ENCODE measurements around the gene HIGD1B. TPM values are rescaled to one million over a fixed set of nuclear protein-coding genes. Genes with fewer than 3 reads are reported as not detected.

HIGD1B gene
- total and polyA plus RNA-seq, 10 of the 15 experiments (the other 5 are each of a cell fraction or from before 2014, with no cell fraction given) = 1.0 TPM; not detected in 9

- no peak for TF ChIP-seq ZBTB40 (IDR thresholded peaks at IDR 0.05; ENCODE audit: borderline replicate concordance)
- no peak for TF ChIP-seq LARP7 (IDR thresholded peaks at IDR 0.05)
- TF ChIP-seq STAT3 (IDR thresholded peaks at IDR 0.05; ENCODE audit: low read depth, low read length) = no peak
- TF ChIP-seq FOXK2 (IDR thresholded peaks at IDR 0.05) = no peak
- TF ChIP-seq MEF2B (IDR thresholded peaks at IDR 0.05; ENCODE audit: partially characterized antibody, poor library complexity, severe bottlenecking) = no peak
- no peak for TF ChIP-seq CBX3 (IDR thresholded peaks at IDR 0.05; ENCODE audit: borderline replicate concordance, low read depth)
- no peak for TF ChIP-seq SREBF2 (IDR thresholded peaks at IDR 0.05; ENCODE audit: low read length)
- no peak for TF ChIP-seq GABPA (IDR thresholded peaks at IDR 0.05; ENCODE audit: low read depth)
- TF ChIP-seq TCF3 (IDR thresholded peaks at IDR 0.05; ENCODE audit: borderline replicate concordance, insufficient read depth, low read depth, low read length) = no peak
Observed at GRCh38 chr17:44846206-44846605, 1.5 kb upstream of the HIGD1B start (continued).

GRCh38 chr17:44848257-44848795 lies 643 bp downstream of the HIGD1B start:
- Histone ChIP-seq H3K36me3 (ENCODE audit: control insufficient read depth in 2 of 2, insufficient read depth in 2 of 2, low read length in 1 of 2) (peaks cover 0 to 19% of the 10 kb centered on the region in 2 experiments; a peak in 3 of 4 replicates), H3K79me2 (ENCODE audit: control insufficient read depth, insufficient read depth, low read length) (no peaks in the 10 kb centered on the region), H3K4me2 (ENCODE audit: control insufficient read depth, insufficient read depth) (no peak overlapping the region), H3K27me3 (replicated peaks in 1 of 2; ENCODE audit: control insufficient read depth in 2 of 2, insufficient read depth in 2 of 2, low read length in 1 of 2) (no peaks in the 10 kb centered on the region), H3K9ac (ENCODE audit: control insufficient read depth, insufficient read depth, low read length) (no peak overlapping the region), H4K20me1 (ENCODE audit: control insufficient read depth, insufficient read depth) (no peaks in the 10 kb centered on the region), H3K27ac (ENCODE audit: control insufficient read depth, insufficient read depth) (no peak overlapping the region), H2AFZ (ENCODE audit: control insufficient read depth, low read depth, low read length) (no peak overlapping the region), H3K4me3 (no peak overlapping the region), H3K9me3 (replicated peaks; ENCODE audit: control insufficient read depth, insufficient read depth, low read length) (no peaks in the 10 kb centered on the region), H3K4me1 (ENCODE audit: control insufficient read depth, insufficient read depth, low read length) (no peaks in the 10 kb centered on the region)
- RAD21 ChIA-PET (ENCODE audit: unreplicated experiment) = no interaction called here
- SMC1A ChIA-PET (ENCODE audit: uncharacterized antibody, unreplicated experiment) = no interaction called here
- FAIRE-seq (no peak), DNase-seq (ENCODE audit: low read depth, low spot score) (no peak), ATAC-seq (no peak)
- BruUV-seq (replicated peaks) = no TSS peak
- intact Hi-C loops (cut with micrococcal nuclease; ENCODE audit: unreplicated experiment) (no loop called here), in situ Hi-C loops (cut with MboI) (no loop called here)
- WGBS (ENCODE audit: insufficient coverage, insufficient replicate concordance, low lambda C conversion rate, missing lambda C conversion rate) = 68% methylated on average over 6 of the region's 6 CpGs
- CTCF ChIA-PET = interaction anchor here (1.0 kb wide), 1 partner anchor 19 kb away, joined by 3 read pairs; no protein-coding TSS in a partner anchor
- POLR2A ChIA-PET = no interaction called here
- TF ChIP-seq ESRRA (IDR thresholded peaks at IDR 0.05; ENCODE audit: low read length) (no peak), BHLHE40 (IDR thresholded peaks at IDR 0.05; ENCODE audit: borderline replicate concordance in 1 of 2, low read depth in 2 of 2, low read length in 1 of 2) (no peak), EED (IDR thresholded peaks at IDR 0.05; ENCODE audit: low read depth) (no peak), TCF12 (IDR thresholded peaks at IDR 0.05; ENCODE audit: low read depth, low read length) (no peak), NKRF (conservative IDR thresholded peaks at IDR 0.05) (no peak), CBX3 (IDR thresholded peaks at IDR 0.05; ENCODE audit: borderline replicate concordance, low read depth) (no peak), FOS (IDR thresholded peaks at IDR 0.05; ENCODE audit: borderline replicate concordance, extremely low read depth, insufficient read length) (no peak), JUND (IDR thresholded peaks at IDR 0.05; ENCODE audit: low read depth, low read length) (no peak), SUPT20H (IDR thresholded peaks at IDR 0.05; ENCODE audit: borderline replicate concordance, control insufficient read depth, low read depth, low read length) (no peak), MEF2B (IDR thresholded peaks at IDR 0.05; ENCODE audit: partially characterized antibody, poor library complexity, severe bottlenecking) (no peak), ZNF622 (IDR thresholded peaks at IDR 0.05) (no peak), LARP7 (IDR thresholded peaks at IDR 0.05) (no peak), NBN (IDR thresholded peaks at IDR 0.05) (no peak)

Data from GM12878 (cell line).